Occipital lobe (tissue), 2 donors: ENCODE results near the gene FKBP11. TPM values are rescaled to one million over a fixed set of nuclear protein-coding genes. Genes with fewer than 3 reads are reported as not detected.

Source experiments
- small RNA-seq: library from RNA; depleted of rRNA; stranded (forward); fragments of <200 nt; gene quantifications from one replicate; pipeline ENCODE3, GENCODE V24; 2014
- total RNA-seq: library from RNA; depleted of rRNA; stranded (reverse); fragments of >200 nt; gene quantifications from one replicate; pipeline ENCODE4 v1.2.3, GENCODE V29; 2014

The FKBP11 gene
- total RNA-seq, 1 donor from 2014 or later, result 3.6 TPM

Small RNA genes lying within 50 kb of the gene (small RNA-seq; reads per million reads assigned to genes)
- not detected for gene AC073610.1
- not detected for gene RNU6-600P

Other genes with a start within 250 kb of the FKBP11 start
- gene KANSL2, start 243.3 kb downstream of the FKBP11 start, total RNA-seq, result 58.6 TPM
- gene CCNT1, start 208.8 kb downstream of the FKBP11 start, total RNA-seq, result 44.0 TPM
- gene ADCY6, start 136.4 kb downstream of the FKBP11 start, total RNA-seq, result 31.5 TPM
- 44.3 TPM for gene CACNB3, start 107.0 kb downstream of the FKBP11 start, total RNA-seq
- gene DDX23, start 73.3 kb downstream of the FKBP11 start, total RNA-seq, result 48.8 TPM
- gene RND1, start 59.6 kb downstream of the FKBP11 start, total RNA-seq, result 22.9 TPM
- gene ARF3, start 32.0 kb upstream of the FKBP11 start, total RNA-seq, result 67.5 TPM
- 6.2 TPM for gene WNT10B, start 46.2 kb upstream of the FKBP11 start, total RNA-seq
- gene WNT1, start 52.8 kb upstream of the FKBP11 start, total RNA-seq, result not detected
- gene DDN, start 73.9 kb upstream of the FKBP11 start, total RNA-seq, result 9.2 TPM
- gene PRKAG1, start 93.3 kb upstream of the FKBP11 start, total RNA-seq, result 27.9 TPM
- gene KMT2D, start 135.3 kb upstream of the FKBP11 start, total RNA-seq, result 17.6 TPM
- 0.78 TPM for gene RHEBL1, start 144.5 kb upstream of the FKBP11 start, total RNA-seq
- gene DHH, start 169.3 kb upstream of the FKBP11 start, total RNA-seq, result 0.47 TPM
- 90.8 TPM for gene LMBR1L, start 185.4 kb upstream of the FKBP11 start, total RNA-seq
- gene TUBA1B, start 205.9 kb upstream of the FKBP11 start, total RNA-seq, result 1,492 TPM